GM18499 (cell line): ENCODE data around the gene SGCA.

ENCODE experiments used
- ATAC-seq: cut with Tn5 transposase; IDR thresholded peaks from one replicate; pipeline ENCODE4 v1.9.1; 2021; ENCODE audit warnings: moderate number of reproducible peaks; ENCODE audit not compliant: insufficient read depth, unreplicated experiment

Gene SGCA

GRCh38 chr17:50148226-50149090 is 17.3 kb upstream of the SGCA start:
- ATAC-seq = no peak

- ATAC-seq = no peak
These were observed 16.8 kb upstream of the SGCA start for GRCh38 chr17:50149091-50149416.

GRCh38 chr17:50149417-50150353 is 16.1 kb upstream of the SGCA start:
- ATAC-seq = no peak

GRCh38 chr17:50150354-50151040 is 15.3 kb upstream of the SGCA start, which contains the start of gene PPP1R9B:
TSS of gene PPP1R9B (minus strand) at chr17:50150677. CDS start at chr17:50150513, 164 bp downstream.
- no peak for ATAC-seq

- no peak for ATAC-seq
These were observed 14.5 kb upstream of the SGCA start for GRCh38 chr17:50151041-50151936.

- ATAC-seq = no peak
These were observed 13.8 kb upstream of the SGCA start for GRCh38 chr17:50151937-50152547.

DNA sequence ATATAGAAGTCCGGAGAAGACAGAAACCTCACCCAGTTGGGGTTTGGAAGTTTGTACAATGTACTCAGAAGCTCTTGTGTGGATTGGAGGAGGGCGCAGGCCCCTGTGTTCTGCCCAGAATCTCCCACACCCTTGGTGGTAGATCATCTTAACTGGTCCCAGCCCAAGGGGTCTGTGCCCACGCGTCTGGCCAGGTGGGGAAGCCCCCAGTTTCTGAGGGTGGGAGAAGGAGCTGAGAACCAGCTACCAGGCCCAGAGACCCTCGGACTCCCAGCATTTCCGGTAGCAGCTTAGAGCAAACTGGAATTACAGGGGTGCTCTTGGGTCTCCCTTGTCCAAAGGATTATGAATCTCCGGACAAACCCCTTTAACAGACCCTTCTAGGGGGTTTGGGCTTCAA is 13.1 kb upstream of the SGCA start:
- ATAC-seq = no peak

- ATAC-seq = no peak
These were observed 11.9 kb upstream of the SGCA start for GRCh38 chr17:50153650-50154575.

DNA sequence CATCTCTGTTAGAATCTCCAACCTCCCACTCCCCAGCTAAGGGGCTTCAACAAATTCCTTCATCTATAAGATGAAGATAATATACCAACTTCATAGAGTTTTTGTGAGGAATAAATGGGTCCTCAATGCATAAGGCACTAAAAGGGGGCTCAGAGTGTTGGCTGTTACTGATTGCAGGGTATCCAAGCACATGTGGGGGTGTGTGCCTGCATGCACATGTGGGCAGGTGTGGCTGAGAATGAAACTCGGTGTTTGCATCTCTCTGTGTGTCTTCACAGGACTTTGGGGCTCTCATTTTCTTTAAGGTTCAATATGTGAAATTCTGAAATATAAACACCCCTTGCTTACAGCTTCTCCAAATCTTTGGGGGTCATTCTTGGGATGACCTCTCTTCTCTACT is 11.2 kb upstream of the SGCA start:
- ATAC-seq = no peak

GRCh38 chr17:50155115-50155819 is 10.5 kb upstream of the SGCA start:
- ATAC-seq = no peak

DNA sequence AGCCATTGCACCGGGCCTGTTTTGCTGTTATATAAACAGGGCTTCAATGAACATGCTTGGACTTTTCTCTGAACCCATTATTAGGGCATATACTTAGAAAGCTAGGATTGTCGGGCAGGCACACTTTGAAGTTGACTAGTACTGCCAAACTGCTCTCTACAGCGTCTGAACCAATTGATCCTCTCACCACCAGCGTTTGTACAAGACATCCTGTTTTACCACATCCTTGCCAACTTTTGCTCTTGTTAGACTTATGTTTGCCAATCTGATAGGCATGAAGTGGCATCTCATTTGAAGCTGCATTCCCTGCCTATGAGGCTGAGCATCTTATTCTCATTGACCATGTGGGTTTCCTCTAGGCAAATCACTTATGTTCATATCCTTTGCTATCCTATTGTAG is 7.9 kb upstream of the SGCA start:
- no peak for ATAC-seq

DNA sequence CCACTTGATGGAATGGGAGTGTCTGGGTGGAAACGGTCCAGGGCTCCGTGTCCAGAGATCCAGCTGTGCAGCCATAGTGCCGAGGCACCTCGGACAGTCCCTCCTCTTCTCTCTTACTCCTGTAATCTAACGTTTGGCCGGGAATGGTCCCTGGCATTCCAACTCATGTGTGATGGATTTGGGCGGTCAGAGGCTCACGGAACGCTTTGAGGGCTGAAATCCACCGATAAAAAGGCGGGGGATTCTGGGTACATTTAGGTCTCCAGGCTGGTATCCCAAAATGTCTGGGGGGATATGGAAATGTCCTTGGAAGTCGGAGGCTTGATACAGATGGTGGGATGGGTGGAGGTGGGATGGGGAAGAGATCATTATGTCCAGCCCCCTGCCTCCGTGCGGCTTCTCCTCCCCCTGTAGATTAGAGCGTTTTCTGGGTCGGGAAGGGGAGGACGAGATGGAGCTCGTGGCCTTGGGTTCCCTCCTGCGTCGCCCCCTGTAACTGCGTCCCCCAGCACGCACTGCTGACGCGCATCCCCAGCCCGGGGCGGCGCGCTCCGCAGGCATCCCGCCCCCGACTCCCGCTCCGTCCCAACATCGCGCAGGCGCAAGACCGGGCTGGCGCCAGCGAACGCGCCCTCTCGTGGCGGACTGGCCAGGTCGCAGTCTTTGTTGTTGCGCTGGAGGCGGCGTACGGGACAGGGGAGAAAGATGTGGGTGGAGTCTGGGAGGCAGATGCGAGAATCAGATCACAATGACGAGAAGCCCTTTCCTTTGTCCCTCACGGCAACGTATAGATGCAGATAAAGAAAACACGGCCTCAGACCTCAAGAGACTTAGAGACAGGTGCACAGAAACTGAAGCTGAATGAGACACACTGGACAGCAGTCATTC is 4.5 kb upstream of the SGCA start:
- ATAC-seq = peak; percentile 51

DNA sequence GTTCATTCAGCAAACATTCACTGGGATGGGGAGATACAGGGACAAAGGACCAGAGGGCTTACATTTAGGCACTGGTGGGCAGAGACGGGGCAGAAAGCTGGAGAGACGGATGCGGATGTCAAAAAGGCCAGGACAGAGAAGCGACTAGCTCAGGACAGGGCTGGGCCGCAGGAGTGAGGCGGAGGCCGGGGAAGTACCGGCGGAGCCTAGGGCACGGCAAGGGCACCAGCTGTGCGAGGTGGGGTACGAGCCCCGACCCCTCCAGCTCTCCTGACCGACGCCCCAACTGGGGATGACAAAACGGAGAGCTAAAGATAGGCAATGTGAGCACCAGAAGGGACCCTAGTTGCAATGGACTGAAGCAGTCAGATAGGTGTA is 3.9 kb upstream of the SGCA start:
- ATAC-seq = no peak

DNA sequence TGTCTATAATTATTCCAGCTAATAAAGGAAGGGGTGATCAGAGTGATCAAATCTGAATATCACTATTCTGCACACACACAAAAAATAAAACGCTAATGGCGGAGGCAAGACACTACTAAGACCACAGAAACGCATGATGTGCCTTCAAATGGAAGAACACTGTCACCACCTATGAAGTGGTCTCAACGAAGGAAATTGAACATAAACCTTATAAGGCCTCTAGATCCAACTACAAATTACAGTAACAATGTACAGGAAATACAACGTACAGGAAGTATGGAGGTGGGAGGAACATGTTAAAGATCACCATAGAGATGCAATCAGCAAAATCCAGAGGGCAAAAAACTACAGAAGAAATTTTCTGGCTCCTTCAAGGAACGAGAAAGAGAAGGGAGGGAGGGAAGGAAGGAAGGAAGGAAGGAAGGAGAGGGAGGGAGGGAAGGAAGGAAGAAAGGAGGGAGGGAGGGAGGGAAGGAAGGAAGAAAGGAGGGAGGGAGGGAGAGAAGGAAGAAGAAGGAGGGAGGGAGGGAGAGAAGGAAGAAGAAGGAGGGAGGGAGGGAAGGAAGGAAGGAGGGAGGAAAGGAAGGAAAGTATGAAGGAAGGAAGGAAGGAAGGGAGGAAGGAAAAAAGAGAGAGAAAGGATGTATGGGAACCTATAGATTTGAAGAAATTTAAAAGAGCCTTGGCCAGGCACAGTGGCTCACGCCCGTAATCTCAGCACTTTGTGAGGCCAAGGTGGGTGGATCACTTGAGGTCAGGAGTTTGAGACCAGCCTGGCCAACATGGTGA is 3.1 kb upstream of the SGCA start:
- no peak for ATAC-seq

- ATAC-seq = no peak
These were observed 1.7 kb upstream of the SGCA start for GRCh38 chr17:50163843-50164696.
